ENCODE results near the gene NUP210L. TPM values are rescaled to one million over a fixed set of nuclear protein-coding genes. Genes with fewer than 3 reads are reported as not detected.
A peak's percentile ranks its signal among the peaks of the same experiment; 100 is the strongest.

The NUP210L gene
- total RNA-seq, result under 1 TPM in 1 of 2 donors, not detected in 1; 0.08 TPM
- not detected for polyA plus RNA-seq

GRCh38 chr1:154154534-154155191, at the start of gene NUP210L:
NUP210L (minus strand) TSS chr1:154155073.
- H3K4me3 ChIP-seq (ENCODE audit: low read depth in 1 of 3, low read length in 3 of 3), result no peak within 1 kb of the TSS
- H3K36me3 ChIP-seq (ENCODE audit: control insufficient read depth in 4 of 4, insufficient read depth in 3 of 4, low read depth in 1 of 4, low read length in 3 of 4), result peaks cover 3 to 30% (median 18%) of the 10 kb centered on the region in 4 donors
- no peaks in the 10 kb centered on the region for H3K27me3 ChIP-seq (ENCODE audit: control insufficient read depth in 4 of 4, insufficient read depth in 4 of 4, low read length in 3 of 4)
- H3K27ac ChIP-seq (ENCODE audit: low read depth in 1 of 2, low read length in 2 of 2), result peak within 1 kb of the TSS in 1 of 2 donors; percentile 25
- no peak for DNase-seq (ENCODE audit: low spot score)
- WGBS, result 89% methylated on average over 29 of the region's 29 CpGs
- no peak within 1 kb of the TSS for H3K9ac ChIP-seq (ENCODE audit: low read depth in 1 of 2, low read length in 2 of 2)
- TF ChIP-seq JUND (IDR thresholded peaks at IDR 0.05) (no peak), REST (IDR thresholded peaks at IDR 0.05) (no peak), MAX (IDR thresholded peaks at IDR 0.05) (no peak)
- TF ChIP-seq, protein P1, sequence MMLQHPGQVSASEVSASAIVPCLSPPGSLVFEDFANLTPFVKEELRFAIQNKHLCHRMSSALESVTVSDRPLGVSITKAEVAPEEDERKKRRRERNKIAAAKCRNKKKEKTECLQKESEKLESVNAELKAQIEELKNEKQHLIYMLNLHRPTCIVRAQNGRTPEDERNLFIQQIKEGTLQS (IDR thresholded peaks at IDR 0.05), result no peak
- H3K9me3 ChIP-seq (ENCODE audit: control insufficient read depth in 4 of 4, low read length in 3 of 4), result peaks cover 0 to 2% (median under 1%) of the 10 kb centered on the region in 4 donors
- peaks cover 0 to 2% (median 0%) of the 10 kb centered on the region in 4 donors for H3K4me1 ChIP-seq (ENCODE audit: control insufficient read depth in 4 of 4, insufficient read depth in 4 of 4, low read length in 3 of 4)

DNA sequence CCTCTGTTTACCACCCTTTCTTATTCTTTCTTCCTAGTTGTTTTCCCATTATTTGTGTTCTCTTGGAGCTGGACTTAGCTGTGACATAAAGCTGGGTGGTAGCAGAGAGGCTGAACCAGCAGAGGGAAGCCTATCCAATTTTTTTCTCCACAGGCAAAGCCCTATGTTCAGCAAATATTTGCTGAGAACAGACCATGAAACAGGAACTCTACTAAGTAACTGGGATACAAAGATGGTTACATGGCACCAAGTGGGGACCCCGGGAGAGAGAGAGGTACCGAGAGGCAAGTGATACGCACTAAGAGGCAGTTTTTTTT, 44.6 kb upstream of the NUP210L start:
- WGBS, result 76% methylated on average over 3 of the region's 3 CpGs
- Histone ChIP-seq H3K27me3 (ENCODE audit: control insufficient read depth in 4 of 4, insufficient read depth in 4 of 4, low read length in 3 of 4) (no peaks in the 10 kb centered on the region), H3K4me3 (ENCODE audit: low read depth in 1 of 3, low read length in 3 of 3) (no peak overlapping the region), H3K9me3 (ENCODE audit: control insufficient read depth in 4 of 4, low read length in 3 of 4) (no peaks in the 10 kb centered on the region), H3K4me1 (ENCODE audit: control insufficient read depth in 4 of 4, insufficient read depth in 4 of 4, low read length in 3 of 4) (peaks cover 0 to 7% (median 5%) of the 10 kb centered on the region in 4 donors), H3K9ac (ENCODE audit: low read depth in 1 of 2, low read length in 2 of 2) (no peak overlapping the region), H3K27ac (ENCODE audit: low read depth in 1 of 2, low read length in 2 of 2) (no peak overlapping the region), H3K36me3 (ENCODE audit: control insufficient read depth in 4 of 4, insufficient read depth in 3 of 4, low read depth in 1 of 4, low read length in 3 of 4) (no peaks in the 10 kb centered on the region)
- DNase-seq (ENCODE audit: low spot score), result no peak
- TF ChIP-seq GABPA (IDR thresholded peaks at IDR 0.05 in 1 of 2, conservative IDR thresholded peaks at IDR 0.05 in 1 of 2) (no peak), CTCF (IDR thresholded peaks at IDR 0.05; ENCODE audit: low read depth, low read length, missing input control) (peak; percentile 14)

DNA sequence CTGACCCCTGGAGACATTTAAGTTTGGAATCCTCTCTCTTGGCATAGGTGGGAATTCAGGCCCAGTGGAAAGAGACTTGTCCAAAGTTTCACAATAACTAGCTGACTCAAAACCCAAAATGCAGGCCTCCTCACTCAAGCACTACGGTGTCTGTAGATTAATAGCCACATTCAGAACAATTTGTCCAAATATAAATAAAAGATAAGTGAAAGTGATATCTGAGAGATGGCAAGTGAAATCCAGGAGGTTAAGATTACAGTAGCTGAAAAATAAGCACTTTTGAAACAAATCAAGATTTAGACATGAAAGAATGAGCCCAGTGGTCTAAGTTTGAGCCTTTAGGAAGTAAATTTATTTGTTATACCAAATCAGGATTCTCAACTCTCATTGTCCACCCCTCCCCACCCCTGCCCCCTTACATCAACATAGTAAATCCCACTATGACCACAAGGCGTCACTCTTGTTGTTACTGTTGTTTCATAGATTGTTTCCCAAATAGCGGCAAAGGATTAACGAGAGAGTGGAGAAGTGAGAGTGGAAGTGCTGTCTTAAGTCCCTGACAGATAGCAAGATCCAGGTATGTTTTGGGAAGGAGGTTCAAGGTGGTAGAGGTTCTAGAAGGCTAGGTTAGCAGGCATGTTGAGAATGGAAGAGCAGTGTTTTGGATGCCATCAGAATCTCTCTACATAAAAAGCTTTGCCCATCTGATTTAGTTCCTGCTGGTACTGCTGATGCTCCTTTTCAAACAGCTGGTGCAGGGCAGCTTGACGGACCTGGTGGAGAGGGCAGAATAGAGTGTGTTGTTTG, 44.1 kb upstream of the NUP210L start:
- TF ChIP-seq YY1 (IDR thresholded peaks at IDR 0.05) (no peak), NR2F2 (IDR thresholded peaks at IDR 0.05) (no peak), CTCF (IDR thresholded peaks at IDR 0.05; ENCODE audit: low read depth, low read length, missing input control) (peak; percentile 56), SP1 (IDR thresholded peaks at IDR 0.05) (no peak), RAD21 (IDR thresholded peaks at IDR 0.05) (peak; percentile 73 to 82)
- DNase-seq (ENCODE audit: low spot score), result no peak
- Histone ChIP-seq H3K9me3 (ENCODE audit: control insufficient read depth in 4 of 4, low read length in 3 of 4) (no peaks in the 10 kb centered on the region), H3K36me3 (ENCODE audit: control insufficient read depth in 4 of 4, insufficient read depth in 3 of 4, low read depth in 1 of 4, low read length in 3 of 4) (no peaks in the 10 kb centered on the region), H3K4me1 (ENCODE audit: control insufficient read depth in 4 of 4, insufficient read depth in 4 of 4, low read length in 3 of 4) (peaks cover 0 to 7% (median 5%) of the 10 kb centered on the region in 4 donors), H3K27ac (ENCODE audit: low read depth in 1 of 2, low read length in 2 of 2) (no peak overlapping the region), H3K9ac (ENCODE audit: low read depth in 1 of 2, low read length in 2 of 2) (no peak overlapping the region), H3K4me3 (ENCODE audit: low read depth in 1 of 3, low read length in 3 of 3) (no peak overlapping the region), H3K27me3 (ENCODE audit: control insufficient read depth in 4 of 4, insufficient read depth in 4 of 4, low read length in 3 of 4) (no peaks in the 10 kb centered on the region)
- WGBS, result 5% methylated on average over 5 of the region's 5 CpGs

Data from liver (tissue), 9 donors.